Measurements from ENCODE around the gene RERE. TPM values are rescaled to one million over a fixed set of nuclear protein-coding genes. Genes with fewer than 3 reads are reported as not detected.

RERE gene
- total RNA-seq, 6 experiments from 2014 or later: 36.5 to 41.6 (median 37.5) TPM

GRCh38 chr1:8570465-8570864 is 247.0 kb downstream of the RERE start:
- TF ChIP-seq CTCF (IDR thresholded peaks at IDR 0.05): no peak
- Mint-ChIP-seq H3K36me3 (ENCODE audit: low read depth) (no peaks in the 10 kb centered on the region), H3K4me1 (ENCODE audit: low read depth) (peaks cover 24% of the 10 kb centered on the region), H3K9me3 (no peaks in the 10 kb centered on the region), H3K27ac (no peak overlapping the region), H3K4me3 (no peak overlapping the region), H3K27me3 (ENCODE audit: insufficient read depth) (no peaks in the 10 kb centered on the region)
- DNase-seq: no peak

DNA sequence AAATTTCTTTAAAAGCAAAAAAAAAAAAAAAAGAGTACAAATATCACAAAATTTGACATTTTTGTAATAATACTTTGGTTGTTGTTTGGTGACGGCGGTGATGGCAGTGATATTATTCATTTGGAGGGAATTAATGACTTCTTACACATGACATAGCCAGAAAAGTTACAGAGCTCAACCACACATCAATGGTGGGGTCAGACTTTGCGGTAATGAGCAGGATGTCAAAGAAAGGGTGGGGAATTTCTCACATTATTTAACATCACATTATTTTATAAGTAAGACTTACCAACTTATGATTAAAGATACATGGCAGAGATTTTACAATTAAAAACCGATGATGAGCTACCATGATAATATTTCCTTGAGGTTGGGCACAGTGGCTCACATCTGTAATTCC is 248.2 kb downstream of the RERE start:
- H3K27ac Mint-ChIP-seq: no peak overlapping the region

DNA sequence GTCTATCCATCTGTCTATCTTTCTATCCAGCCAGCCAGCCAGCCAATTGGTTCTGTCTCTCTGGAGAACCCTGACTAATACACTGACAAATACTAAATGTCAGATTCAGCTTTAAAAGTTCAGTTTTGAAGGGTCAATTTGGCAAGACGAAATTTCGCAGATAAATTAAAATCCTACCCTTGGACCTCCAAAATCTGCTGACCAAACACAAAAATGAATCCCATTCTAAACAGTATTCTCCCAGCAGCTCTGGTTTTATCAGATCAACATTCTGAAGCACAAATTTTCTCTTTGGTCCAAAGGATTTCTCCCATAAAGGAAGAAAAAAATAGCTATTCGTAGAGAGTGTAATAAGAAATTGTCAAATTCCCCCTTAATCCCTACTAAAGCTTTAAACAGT is 248.6 kb downstream of the RERE start:
- Mint-ChIP-seq H3K4me3 (no peak overlapping the region), H3K27ac (no peak overlapping the region), H3K4me1 (ENCODE audit: low read depth) (peaks cover 27% of the 10 kb centered on the region), H3K36me3 (ENCODE audit: low read depth) (no peaks in the 10 kb centered on the region), H3K9me3 (no peaks in the 10 kb centered on the region), H3K27me3 (ENCODE audit: insufficient read depth) (no peaks in the 10 kb centered on the region)
- TF ChIP-seq CTCF (IDR thresholded peaks at IDR 0.05): no peak
- no peak for DNase-seq

More for the DNA sequence above, 248.2 kb downstream of the RERE start:
- DNase-seq: no peak
- H3K27me3 Mint-ChIP-seq (ENCODE audit: insufficient read depth): no peaks in the 10 kb centered on the region
- peaks cover 24% of the 10 kb centered on the region for H3K4me1 Mint-ChIP-seq (ENCODE audit: low read depth)
- no peak overlapping the region for H3K4me3 Mint-ChIP-seq
- H3K36me3 Mint-ChIP-seq (ENCODE audit: low read depth): no peaks in the 10 kb centered on the region
- no peaks in the 10 kb centered on the region for H3K9me3 Mint-ChIP-seq
- TF ChIP-seq CTCF (IDR thresholded peaks at IDR 0.05): no peak

- no peaks in the 10 kb centered on the region for H3K36me3 Mint-ChIP-seq (ENCODE audit: low read depth)
- H3K9me3 Mint-ChIP-seq: no peaks in the 10 kb centered on the region
- no peak overlapping the region for H3K27ac Mint-ChIP-seq
- H3K4me3 Mint-ChIP-seq: no peak overlapping the region
- DNase-seq: no peak
- H3K27me3 Mint-ChIP-seq (ENCODE audit: insufficient read depth): no peaks in the 10 kb centered on the region
- no peak for TF ChIP-seq CTCF (IDR thresholded peaks at IDR 0.05)
- H3K4me1 Mint-ChIP-seq (ENCODE audit: low read depth): peaks cover 38% of the 10 kb centered on the region
Observed at GRCh38 chr1:8567146-8567545, 250.3 kb downstream of the RERE start.

- Mint-ChIP-seq H3K27ac (no peak overlapping the region), H3K27me3 (ENCODE audit: insufficient read depth) (no peaks in the 10 kb centered on the region)
Observed at GRCh38 chr1:8565802-8566201, 251.6 kb downstream of the RERE start.

More at GRCh38 chr1:8565802-8566201, 251.6 kb downstream of the RERE start:
- no peaks in the 10 kb centered on the region for H3K9me3 Mint-ChIP-seq
- no peak overlapping the region for H3K4me3 Mint-ChIP-seq
- H3K36me3 Mint-ChIP-seq (ENCODE audit: low read depth): no peaks in the 10 kb centered on the region
- DNase-seq: no peak
- no peak for TF ChIP-seq CTCF (IDR thresholded peaks at IDR 0.05)
- peaks cover 32% of the 10 kb centered on the region for H3K4me1 Mint-ChIP-seq (ENCODE audit: low read depth)

Data from HFFc6 (cell line).